Activated naive CD4-positive, alpha-beta T cell treated with Interleukin-2 at 50 U/mL for 16 hours (primary cell): ENCODE results near the gene MORC1.
"Not testable (repeated sequence)": the region's sequence is repeated elsewhere in the genome, so short reads cannot be mapped to it uniquely, and the experiment has no call there.

Experiments used
- DNase-seq: peaks from one replicate; pipeline ENCODE4 v3.0.0-alpha.2; 2020

Gene MORC1, protein sequence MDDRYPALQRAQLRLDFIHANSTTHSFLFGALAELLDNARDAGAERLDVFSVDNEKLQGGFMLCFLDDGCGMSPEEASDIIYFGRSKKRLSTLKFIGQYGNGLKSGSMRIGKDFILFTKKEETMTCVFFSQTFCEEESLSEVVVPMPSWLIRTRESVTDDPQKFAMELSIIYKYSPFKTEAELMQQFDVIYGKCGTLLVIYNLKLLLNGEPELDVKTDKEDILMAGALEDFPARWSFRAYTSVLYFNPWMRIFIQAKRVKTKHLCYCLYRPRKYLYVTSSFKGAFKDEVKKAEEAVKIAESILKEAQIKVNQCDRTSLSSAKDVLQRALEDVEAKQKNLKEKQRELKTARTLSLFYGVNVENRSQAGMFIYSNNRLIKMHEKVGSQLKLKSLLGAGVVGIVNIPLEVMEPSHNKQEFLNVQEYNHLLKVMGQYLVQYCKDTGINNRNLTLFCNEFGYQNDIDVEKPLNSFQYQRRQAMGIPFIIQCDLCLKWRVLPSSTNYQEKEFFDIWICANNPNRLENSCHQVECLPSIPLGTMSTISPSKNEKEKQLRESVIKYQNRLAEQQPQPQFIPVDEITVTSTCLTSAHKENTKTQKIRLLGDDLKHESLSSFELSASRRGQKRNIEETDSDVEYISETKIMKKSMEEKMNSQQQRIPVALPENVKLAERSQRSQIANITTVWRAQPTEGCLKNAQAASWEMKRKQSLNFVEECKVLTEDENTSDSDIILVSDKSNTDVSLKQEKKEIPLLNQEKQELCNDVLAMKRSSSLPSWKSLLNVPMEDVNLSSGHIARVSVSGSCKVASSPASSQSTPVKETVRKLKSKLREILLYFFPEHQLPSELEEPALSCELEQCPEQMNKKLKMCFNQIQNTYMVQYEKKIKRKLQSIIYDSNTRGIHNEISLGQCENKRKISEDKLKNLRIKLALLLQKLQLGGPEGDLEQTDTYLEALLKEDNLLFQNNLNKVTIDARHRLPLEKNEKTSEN

DNA sequence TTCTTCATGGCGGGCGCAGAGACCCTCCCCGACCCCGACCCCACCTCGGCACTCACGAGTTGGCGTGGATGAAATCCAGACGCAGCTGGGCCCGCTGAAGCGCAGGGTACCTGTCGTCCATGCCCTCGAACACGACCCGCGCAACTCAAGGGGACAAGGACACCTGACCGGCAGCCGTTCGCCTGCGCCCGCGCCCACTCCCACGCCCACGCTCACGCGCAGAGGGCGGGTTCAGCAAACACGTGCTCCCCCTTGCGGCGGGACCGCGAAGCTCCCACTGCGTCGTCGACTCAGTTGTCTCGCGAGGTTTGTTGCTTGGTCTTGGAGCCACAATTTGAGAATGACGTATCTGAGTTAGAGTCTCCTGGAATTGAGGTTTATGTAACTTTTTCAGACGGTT is at the start of gene MORC1:
TSS of gene MORC1 (minus strand) at position 196 of the 400 bp plus-strand sequence. CDS start at position 121, 75 bp downstream.
- DNase-seq, result no peak

DNA sequence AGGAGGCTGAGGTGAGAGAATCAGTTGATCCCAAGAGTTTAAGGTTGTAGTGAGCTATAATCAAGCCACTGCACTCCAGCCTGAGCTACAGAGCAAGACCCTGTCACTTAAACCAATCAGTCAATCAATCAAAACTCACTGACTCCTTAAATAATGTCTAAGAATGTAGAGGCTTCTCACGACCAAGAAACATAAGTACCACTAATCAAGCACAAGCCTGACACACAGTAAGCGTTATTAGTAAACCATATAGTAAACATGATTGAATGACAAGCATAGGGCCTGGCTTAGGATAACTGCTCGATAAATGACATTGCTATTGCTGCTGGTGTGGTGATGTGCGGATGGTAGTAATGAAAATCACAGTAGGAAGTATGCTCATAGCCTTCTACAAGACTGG is 48.0 kb upstream of the MORC1 start:
- DNase-seq, result no peak

DNA sequence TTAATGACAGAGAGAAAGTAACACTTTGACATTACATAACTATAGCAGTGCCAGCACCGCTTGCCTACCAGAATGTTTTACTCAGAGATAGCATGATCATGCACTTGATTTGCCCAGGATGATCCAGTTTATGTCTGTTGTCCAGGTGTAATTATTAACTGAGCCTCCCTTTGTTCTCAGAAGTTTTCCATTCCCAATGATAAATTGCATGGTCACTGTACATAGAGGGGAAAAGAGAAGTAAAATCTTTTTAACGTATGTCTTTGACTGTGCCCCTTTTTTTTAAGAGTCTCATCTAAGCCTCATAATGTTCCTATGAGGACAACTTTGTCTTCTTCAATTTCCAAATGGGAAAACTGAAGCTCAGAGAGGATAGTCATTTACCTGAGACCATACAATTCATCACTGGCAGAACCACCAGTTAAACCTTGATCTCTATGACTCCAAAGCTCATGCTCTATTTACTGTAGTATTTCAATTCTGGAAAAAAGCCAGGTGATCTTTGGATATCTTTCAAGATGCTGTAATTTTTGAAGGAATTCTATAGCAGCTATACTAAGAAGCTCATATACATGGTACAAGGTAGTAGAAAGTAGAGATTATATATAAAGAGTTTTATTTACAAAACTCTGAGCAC is 43.7 kb upstream of the MORC1 start:
- DNase-seq, result no peak

DNA sequence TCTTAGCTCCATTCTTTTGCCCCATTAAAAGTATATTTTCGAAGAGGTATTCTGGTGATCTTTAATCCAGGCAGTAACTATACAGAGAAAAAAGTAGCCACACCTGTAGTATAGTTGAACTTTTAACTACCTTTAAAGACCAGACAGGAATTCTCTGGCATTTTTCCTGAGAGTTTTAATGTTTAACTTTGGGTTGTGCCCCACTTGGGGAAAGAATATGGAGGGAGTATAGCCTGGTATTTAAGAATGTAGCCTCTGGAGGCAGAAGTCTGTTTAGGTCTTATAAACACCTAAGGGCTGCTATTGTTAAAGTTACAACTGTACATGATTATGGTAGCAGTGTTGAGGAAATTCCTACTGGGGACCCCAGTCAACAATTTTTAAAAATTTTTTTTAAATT is 37.9 kb upstream of the MORC1 start:
- no peak for DNase-seq

DNA sequence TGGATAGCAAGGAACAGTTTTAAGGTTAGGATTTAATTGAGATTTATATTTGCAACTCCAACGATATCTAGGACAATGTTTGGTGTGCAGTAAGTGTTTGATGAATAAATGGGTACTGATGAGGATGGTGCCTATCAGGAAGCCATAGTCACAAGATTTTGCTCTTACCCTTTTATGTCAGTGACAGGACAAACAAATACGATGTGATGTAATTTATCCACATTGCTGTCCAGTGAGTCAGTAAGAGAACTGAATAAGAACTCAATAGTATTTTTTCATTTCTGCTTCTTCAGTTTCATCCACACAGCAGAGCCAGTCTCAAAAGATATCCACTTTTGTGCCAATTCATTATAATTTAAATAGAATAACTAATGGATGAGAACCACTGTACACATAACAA is 37.0 kb upstream of the MORC1 start:
- DNase-seq, result no peak

DNA sequence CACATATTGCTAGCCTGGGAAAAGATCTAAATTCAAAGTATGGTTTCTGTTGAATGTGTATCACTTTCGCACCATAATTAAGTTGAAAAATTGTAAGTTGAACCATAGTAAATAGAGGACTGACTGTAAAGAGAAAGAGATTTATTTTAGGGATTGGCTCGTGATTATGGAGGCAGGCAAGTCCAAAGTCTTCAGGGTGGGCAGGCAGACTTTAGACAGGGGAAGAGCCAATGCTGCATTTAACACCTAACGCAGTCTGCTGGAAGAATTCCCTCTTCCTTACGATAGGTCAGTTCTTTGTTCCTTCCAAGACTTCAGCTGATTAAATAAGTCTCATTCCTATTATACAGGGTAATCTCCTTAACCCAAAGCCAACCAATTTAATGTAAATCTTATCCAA is 34.4 kb upstream of the MORC1 start:
- no peak for DNase-seq

DNA sequence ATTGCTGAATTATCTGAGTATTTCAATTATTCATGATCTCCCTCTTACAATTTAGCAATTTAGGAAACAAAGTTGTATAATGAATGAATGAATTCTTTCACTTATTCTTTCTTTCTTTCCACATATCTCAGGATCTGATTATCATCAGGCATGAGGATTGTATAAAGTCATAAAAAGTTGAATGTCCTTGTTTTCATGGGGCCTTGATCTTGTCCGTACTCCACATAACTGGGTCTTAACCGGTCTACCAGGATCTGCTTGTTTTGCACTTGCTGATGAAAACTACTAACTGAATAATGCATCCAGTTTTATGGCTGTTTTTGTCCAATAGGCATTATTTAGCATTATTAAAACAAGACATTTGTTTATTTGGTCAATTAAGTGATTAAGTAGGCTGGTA is 31.1 kb upstream of the MORC1 start:
- DNase-seq, result no peak

DNA sequence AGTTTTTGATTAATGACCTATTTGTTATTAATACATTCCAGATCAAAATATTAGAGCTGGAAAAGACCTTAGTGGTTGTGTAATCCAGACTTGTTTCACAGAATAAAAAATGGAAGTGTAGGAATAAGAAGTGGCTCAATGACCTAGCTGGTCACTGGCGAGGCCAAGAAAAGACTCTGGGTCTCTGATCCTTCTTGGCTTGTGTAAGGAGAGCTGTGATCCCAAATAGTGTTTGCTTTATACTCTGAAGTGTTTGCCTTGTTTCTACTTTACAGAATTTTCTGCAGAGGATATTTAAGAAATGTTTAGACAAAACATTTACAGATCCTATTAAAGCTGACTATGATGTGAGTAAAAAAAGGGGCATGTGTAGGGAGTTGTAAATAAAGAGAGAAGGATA is 25.7 kb upstream of the MORC1 start:
- no peak for DNase-seq

DNA sequence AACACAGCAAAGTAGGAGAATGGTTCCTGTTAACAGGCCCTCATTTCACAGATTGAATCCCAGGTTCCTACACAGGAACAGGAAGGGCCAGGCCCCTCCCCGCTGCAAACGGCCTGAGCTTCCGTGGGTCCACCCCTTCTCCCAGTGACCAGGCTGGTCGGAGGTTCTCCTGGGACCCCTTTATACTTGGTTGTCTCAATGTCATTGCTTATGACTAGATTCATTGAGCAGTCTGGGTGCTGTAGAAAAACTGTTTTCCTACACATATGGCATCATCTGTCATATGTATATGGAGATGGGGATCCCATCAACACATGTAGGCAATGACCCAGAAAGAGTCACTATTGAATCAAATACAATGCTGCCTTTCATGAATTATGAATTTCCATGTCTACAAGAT is 22.4 kb upstream of the MORC1 start:
- no peak for DNase-seq

DNA sequence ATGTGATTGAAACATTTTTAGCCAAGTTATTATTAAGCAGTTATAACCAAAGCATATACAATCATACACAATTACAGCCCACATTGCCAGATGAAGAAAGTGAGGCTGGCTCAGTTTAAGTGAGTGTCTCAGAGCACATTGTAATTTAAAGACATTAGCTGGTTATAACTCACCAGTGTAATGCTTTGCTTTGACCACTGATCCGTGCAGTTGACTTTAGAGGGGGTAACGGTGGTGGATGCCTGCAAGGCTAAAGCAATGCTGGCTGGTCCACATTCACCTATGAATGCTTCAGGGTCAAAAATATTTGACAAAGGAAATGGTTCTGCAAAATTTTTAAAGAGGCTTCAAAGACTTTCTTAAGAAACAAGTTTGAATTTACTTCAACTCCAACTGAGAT is 19.8 kb upstream of the MORC1 start:
- DNase-seq, result no peak

DNA sequence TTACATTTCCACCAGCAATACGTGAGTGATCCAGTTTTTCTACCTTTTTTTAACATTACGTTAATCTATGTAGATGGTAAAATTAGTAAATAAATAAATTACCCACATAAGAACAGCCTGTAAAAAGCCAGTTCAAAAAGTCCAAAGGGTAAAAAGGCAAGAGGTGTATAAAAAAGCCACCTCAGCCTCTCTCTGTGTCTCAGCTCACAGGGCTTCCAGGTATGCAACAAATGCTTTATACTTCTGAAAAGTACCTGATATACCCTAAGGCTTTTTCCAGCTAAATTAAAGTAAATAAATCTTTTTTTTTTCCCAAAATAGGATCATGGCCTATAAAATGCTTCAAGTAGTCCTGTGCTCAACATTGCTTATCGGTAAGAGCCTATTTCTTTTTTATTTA is 18.6 kb upstream of the MORC1 start, which contains the start of gene C3orf85:
TSS of gene C3orf85 (plus strand) at position 197 of the 400 bp plus-strand sequence. CDS start at position 326, 129 bp downstream.
- DNase-seq, result no peak

DNA sequence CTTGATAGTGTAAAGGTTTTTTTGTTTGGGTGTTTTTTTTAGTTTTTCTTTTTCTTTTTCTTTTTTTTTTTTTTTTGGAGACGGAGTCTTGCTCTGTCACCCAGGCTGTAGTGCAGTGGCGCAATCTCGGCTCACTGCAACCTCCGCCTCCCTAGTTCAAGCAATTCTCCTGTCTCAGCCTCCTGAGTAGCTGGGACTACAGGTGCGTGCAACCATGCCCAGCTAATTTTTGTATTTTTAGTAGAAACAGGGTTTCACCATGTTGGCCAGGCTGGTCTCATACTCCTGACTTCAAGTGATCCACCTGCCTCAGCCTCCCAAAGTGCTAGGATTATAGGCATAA is 15.5 kb upstream of the MORC1 start:
- not testable (repeated sequence) for DNase-seq

DNA sequence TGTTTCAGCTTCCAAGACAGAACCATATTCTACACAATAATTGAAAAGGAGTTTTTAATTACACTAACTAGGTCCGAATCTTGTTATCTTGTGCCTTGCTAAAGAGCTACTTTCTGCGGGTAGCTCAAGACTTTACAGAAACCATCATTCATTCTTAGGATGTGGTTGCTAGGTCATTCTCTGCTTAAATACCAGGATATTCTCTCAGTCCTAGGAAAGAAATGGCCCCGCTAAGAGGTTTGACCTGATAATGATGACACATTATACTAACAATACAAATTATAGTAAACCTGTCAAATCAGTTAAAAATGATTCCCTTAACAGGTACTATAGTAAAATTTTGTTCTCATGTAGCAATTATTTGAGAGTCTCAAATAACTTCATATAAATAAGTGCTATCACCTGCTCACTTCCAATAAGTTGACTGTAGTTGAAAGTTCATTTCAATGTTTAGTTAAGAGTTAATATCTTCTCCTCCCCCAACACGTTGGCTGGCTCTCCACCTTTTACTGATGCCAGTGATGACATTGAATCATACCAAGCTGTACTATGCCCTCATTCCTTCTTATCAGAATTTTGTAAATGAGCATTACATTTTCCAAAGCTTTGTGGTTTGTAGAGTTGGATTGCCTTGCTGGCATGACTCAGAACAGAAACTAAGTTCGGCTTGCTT is 15.0 kb upstream of the MORC1 start:
- DNase-seq, result no peak

DNA sequence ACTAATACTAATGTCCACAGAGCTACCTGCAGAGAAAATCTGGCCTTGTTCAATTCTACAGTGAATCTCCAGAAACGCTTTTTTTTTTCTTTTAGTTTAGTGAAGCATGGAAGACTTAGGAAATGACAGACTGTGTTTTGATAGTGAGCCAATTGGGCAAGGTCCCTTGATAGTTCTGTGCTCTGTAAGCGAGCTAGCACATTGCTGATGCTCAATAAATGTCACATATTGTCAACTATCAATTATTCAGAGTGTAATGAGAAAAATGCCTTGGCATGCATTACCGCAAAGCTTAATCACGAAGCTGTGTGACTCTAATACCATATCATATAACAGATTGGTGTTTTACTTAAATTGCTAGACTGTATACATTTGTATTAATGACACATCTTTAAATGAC is 13.3 kb upstream of the MORC1 start:
- no peak for DNase-seq

DNA sequence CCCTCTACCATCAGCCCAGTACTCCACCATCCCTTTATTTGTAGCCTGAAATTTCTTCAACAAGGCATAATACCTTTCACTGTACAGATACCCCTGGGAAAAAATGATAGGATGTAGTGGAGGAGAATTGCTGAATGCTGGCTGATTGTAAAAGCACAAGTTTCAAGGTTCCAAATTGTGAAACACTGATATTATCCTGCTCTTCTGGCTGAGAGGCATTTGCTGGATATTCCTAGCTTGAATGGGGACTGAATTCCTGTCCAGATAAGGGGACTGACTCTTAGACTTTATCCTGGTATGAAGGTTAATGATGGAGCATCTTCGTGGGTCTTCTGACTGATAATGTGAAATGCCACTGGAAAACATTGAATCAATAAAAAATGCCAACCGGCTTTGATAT is 9.6 kb upstream of the MORC1 start:
- DNase-seq, result no peak

DNA sequence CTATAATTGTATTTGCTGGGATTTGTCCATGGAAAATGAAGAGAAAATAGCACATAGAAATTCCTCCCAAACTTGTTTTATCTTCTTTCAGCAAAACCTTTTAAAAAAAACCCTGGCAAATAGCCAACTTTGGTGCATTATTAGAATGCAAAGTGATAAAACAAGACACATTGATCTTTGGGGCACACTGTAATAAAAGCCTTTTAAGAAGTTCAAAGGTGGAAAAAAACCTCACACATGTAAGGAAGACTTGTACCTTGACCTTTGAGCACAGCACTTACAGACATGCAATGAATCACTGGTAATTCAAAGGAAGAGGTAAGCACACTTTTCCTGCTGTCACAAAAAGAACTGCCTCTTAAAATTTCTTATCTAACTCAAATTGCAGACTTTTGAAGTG is 8.0 kb upstream of the MORC1 start:
- no peak for DNase-seq

DNA sequence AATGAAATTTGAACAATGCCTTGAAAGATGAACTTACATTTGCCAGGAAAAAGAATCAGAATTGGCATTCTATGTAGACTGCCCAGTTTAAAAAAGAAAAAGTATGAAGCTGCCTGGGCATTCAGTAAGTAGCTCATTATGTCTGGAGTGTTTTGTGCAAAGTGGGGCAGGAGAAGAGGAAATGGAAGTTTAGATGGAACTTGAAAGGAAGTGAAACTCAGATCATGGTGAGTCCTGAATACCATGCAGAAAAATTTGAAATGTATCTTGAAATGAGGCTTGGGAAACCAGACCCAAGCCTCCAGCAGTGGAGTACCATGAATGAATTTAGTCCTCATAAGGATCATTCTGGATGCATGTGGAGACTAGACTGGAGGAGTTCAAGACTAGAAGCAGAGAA is 4.8 kb upstream of the MORC1 start:
- DNase-seq, result no peak

DNA sequence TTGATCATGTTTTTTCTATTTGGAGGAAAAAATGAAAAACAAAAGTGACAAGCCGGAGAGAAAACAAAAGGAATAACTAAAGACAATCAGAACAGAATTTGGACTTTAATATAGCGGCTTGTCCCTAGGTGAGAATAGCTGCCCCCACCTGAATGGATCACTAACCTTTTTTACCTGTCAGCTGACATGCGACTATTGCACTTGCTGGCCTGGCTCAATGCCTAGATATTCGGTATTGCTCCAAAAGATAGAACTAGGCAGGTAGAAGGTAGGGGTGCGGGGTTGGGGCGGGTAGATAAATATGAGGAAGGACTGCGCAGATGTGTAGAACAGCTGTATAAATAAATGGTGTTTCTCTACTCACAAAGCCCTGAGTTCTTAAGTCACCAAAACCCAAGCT is 650 bp upstream of the MORC1 start:
- DNase-seq, result no peak

DNA sequence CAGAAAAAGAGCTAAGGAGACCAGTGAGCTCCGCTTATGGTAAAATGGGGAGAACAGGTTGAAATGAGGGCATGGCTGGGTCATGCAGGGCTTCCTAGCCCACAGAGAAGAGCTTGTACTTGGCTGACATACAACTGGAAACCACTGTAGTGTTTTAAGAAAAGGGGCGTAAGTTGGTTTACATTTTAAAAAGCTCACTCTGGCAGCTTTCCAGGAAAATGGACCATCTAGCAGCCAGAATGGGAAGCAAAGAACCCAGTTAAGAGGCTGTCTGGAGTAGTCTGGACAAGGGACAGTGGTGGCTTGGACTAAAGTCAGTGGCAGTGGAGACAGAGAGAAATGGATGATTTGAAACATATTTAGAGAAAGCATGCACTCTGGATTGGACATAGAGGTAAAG is 1.9 kb downstream of the MORC1 start:
- DNase-seq, result no peak

DNA sequence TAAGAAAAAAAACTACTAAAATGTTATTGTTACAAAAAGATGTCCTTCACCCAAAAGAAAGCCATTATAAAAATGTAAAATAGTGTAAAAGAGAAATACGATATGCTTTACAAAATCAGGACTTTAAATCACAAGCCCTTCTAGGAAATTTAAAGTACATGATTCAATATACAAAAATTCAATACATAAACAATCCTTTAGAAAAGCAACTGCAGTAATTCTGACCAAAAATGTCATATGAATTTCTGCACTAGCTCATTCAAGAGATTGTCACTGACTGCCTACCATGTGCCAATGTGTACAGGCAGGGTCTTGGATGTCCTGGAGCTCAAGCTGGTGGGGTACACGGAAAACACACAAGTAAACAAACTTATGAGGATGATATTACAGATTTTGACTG is 2.5 kb downstream of the MORC1 start:
- no peak for DNase-seq

DNA sequence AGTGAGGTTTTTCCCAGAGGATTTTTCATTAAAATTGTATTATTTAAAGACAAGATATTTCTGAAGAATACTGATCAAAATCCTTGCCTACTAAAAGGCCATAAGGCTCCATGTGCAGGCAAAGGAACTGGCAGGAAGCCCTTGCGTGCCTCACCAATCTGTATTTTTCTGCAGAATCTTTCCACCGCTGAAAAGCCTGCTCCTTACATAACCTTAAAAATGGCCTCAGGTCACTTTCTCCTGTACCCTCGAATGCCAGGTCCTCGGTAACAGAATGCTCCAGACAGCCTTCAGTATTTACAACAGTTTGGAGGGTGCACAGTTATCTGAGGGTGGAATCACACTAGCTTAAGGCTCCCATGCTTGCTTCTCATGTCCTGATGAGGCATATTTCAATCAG is 3.2 kb downstream of the MORC1 start:
- DNase-seq, result no peak

DNA sequence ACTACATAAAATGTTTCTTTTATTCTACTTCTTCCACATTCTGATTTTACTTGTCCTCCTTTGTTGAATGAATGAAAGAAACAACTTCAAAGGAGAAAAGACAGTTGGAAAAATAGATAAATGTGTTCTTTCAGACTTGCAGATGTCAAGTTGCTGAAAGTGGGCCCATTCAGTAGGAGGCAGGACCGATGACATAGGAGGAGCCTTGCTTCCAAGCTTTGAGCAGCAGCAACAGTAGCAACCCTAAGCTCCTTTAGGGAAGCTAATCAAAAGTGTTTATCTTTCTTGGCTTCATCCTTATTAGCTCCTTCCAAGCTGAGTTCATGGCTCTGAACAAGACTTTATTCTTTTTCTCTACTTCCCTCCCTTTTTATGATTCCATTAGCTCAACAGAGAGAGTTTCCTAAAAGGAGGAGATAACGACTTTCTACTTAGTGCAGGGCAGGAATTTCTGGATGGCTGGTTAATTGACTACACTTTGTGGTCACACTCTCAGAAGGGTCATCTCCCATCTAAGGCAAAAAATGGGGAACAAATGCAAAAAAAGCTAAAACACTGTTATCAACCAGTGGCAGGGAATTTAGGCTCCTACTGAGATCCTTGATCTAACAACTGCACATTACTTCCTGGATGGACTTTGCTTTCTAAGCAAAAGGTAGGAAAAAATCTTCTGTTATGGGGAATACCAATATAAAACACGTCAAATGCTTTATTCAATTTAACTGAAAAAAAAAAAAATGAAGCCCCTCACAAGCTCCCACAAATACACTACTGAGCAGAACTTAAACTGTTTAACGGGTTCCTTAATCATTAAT is 4.8 kb downstream of the MORC1 start:
- DNase-seq, result no peak
